HEK293 (cell line): ENCODE results near the gene TDRD1.

Experiments
- CTCF ChIA-PET: fragments of 350-600 bp; formaldehyde crosslinking; extraction: SDS; loops from one replicate; lab custom pipeline; 2021; ENCODE audit warnings: antibody characterized with exemption; lab: Yijun Ruan, JAX
- POLR2A ChIA-PET: fragments of 300-600 bp; formaldehyde crosslinking; extraction: SDS; loops from one replicate; lab custom pipeline; 2020; ENCODE audit warnings: antibody characterized with exemption, inconsistent platforms; lab: Yijun Ruan, JAX
- H3K27ac ChIP-seq: fragments of 200-500 bp; sonication (Bioruptor generic); 2 replicates; pipeline ENCODE4 v1.5.1; 2014; ENCODE audit warnings: low read depth, low read length, control low read depth, inconsistent platforms; ENCODE audit errors: extremely low read depth
- H3K36me3 ChIP-seq, 2 experiments: fragments of 200-500 bp in 1 of 2; sonication (Bioruptor generic) in 1 of 2; 1 replicate in 1 of 2; 2 replicates in 1 of 2; pipeline ENCODE4 v1.5.1; 2014 to 2017; ENCODE audit warnings: inconsistent platforms in 2 of 2, low read length in 2 of 2; ENCODE audit not compliant: control insufficient read depth in 2 of 2, insufficient read depth in 1 of 2
- H3K4me1 ChIP-seq: fragments of 200-500 bp; sonication (Bioruptor generic); 2 replicates; pipeline ENCODE4 v1.5.1; 2014; ENCODE audit warnings: mild to moderate bottlenecking, low read length, inconsistent platforms; ENCODE audit not compliant: control insufficient read depth, insufficient read depth
- H3K4me3 ChIP-seq: 2 replicates; pipeline ENCODE4 v1.5.1; 2011; ENCODE audit warnings: low read depth, mild to moderate bottlenecking, control low read depth, low read length, moderate library complexity
- H3K9me3 ChIP-seq: fragments of 200-500 bp; sonication (Bioruptor generic); 2 replicates; pipeline ENCODE4 v1.5.1; 2014; ENCODE audit warnings: low read depth, low read length, inconsistent platforms; ENCODE audit not compliant: control insufficient read depth, insufficient read depth
- KLF8 ChIP-seq: fragments of 450-650 bp; formaldehyde crosslinking; IDR thresholded peaks from 2 replicates; pipeline ENCODE4 v1.5.1; 2016; ENCODE audit warnings: missing biosample characterization, missing genetic modification characterization
- MZF1 ChIP-seq: fragments of 450-650 bp; formaldehyde crosslinking; IDR thresholded peaks from 2 replicates; pipeline ENCODE4 v1.5.1; 2017; ENCODE audit warnings: missing biosample characterization, missing genetic modification characterization, borderline replicate concordance
- SP7 ChIP-seq: fragments of 450-650 bp; formaldehyde crosslinking; IDR thresholded peaks from 2 replicates; pipeline ENCODE4 v1.5.1; 2016; ENCODE audit warnings: missing biosample characterization, missing genetic modification characterization
- TSHZ1 ChIP-seq: fragments of 450-650 bp; formaldehyde crosslinking; IDR thresholded peaks from 2 replicates; pipeline ENCODE4 v1.5.1; 2016; ENCODE audit warnings: missing biosample characterization, missing genetic modification characterization, borderline replicate concordance
- ZFP69B ChIP-seq: fragments of 450-650 bp; formaldehyde crosslinking; IDR thresholded peaks from 2 replicates; pipeline ENCODE4 v1.5.1; 2016; ENCODE audit warnings: missing biosample characterization, missing genetic modification characterization
- ZNF175 ChIP-seq: fragments of 450-650 bp; formaldehyde crosslinking; IDR thresholded peaks from 2 replicates; pipeline ENCODE4 v1.5.1; 2016; ENCODE audit warnings: missing biosample characterization, missing genetic modification characterization
- ZNF184 ChIP-seq: fragments of 450-650 bp; IDR thresholded peaks from 2 replicates; pipeline ENCODE4 v1.5.1; 2018; ENCODE audit warnings: missing biosample characterization, mild to moderate bottlenecking, missing genetic modification characterization
- ZNF26 ChIP-seq: fragments of 450-650 bp; formaldehyde crosslinking; IDR thresholded peaks from 2 replicates; pipeline ENCODE4 v1.5.1; 2016; ENCODE audit warnings: missing biosample characterization, missing genetic modification characterization
- ZNF426 ChIP-seq: fragments of 450-650 bp; formaldehyde crosslinking; IDR thresholded peaks from 2 replicates; pipeline ENCODE4 v1.5.1; 2017; ENCODE audit warnings: missing biosample characterization, missing genetic modification characterization, mild to moderate bottlenecking, inconsistent platforms, moderate library complexity
- ZNF433 ChIP-seq: fragments of 450-650 bp; formaldehyde crosslinking; IDR thresholded peaks from 2 replicates; pipeline ENCODE4 v1.5.1; 2016; ENCODE audit warnings: missing biosample characterization, missing genetic modification characterization, low read depth
- ZNF501 ChIP-seq: fragments of 450-650 bp; formaldehyde crosslinking; IDR thresholded peaks from 2 replicates; pipeline ENCODE4 v1.5.1; 2016; ENCODE audit warnings: missing biosample characterization, missing genetic modification characterization
- ZNF549 ChIP-seq: fragments of 450-650 bp; IDR thresholded peaks from 2 replicates; pipeline ENCODE4 v1.5.1; 2018; ENCODE audit warnings: missing biosample characterization, missing genetic modification characterization, mild to moderate bottlenecking, inconsistent platforms, moderate library complexity
- ZNF580 ChIP-seq: fragments of 450-650 bp; formaldehyde crosslinking; IDR thresholded peaks from 2 replicates; pipeline ENCODE4 v1.5.1; 2016; ENCODE audit warnings: missing biosample characterization, missing genetic modification characterization
- ZNF596 ChIP-seq: fragments of 450-650 bp; IDR thresholded peaks from 2 replicates; pipeline ENCODE4 v1.5.0; 2018; ENCODE audit warnings: missing biosample characterization, mild to moderate bottlenecking, missing genetic modification characterization, moderate library complexity
- ZNF692 ChIP-seq: fragments of 450-650 bp; formaldehyde crosslinking; IDR thresholded peaks from 2 replicates; pipeline ENCODE4 v1.5.1; 2016; ENCODE audit warnings: missing biosample characterization, missing genetic modification characterization
- TF ChIP-seq, protein P1 (sequence below): fragments of 450-650 bp; formaldehyde crosslinking; IDR thresholded peaks from 2 replicates; pipeline ENCODE4 v1.5.1; 2017; ENCODE audit warnings: missing biosample characterization, missing genetic modification characterization
- TF ChIP-seq, protein P2 (sequence below): fragments of 450-650 bp; formaldehyde crosslinking; IDR thresholded peaks from 2 replicates; pipeline ENCODE4 v1.5.1; 2016; ENCODE audit warnings: missing biosample characterization, missing genetic modification characterization
- TF ChIP-seq, protein P3 (sequence below): fragments of 450-650 bp; formaldehyde crosslinking; IDR thresholded peaks from 2 replicates; pipeline ENCODE4 v1.5.1; 2017; ENCODE audit warnings: missing biosample characterization, missing genetic modification characterization

TDRD1 gene

DNA sequence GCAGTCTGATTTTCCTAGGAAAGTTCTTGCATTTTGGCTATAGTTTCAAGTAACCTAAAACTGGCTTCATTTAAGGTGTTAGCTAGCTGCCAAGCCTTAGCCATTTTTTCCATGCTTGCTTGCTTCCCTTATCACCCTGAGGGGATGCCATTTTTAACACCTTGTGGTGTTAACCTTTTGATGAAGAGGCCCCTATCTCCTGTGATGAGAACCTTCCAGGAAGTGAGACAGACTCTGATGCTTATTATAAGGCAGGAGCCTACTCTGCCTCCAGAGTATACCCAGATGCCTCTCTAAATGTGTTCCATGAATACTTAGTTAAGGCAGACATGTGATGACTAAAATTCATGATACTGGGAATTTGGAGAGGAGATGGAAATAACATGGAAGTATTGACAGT is 55.0 kb downstream of the TDRD1 start:
- ChIA-PET POLR2A (no interaction called here), CTCF (interaction anchor here (0.5 kb wide), 1 partner anchor 1784 kb away, joined by 5 read pairs; no protein-coding TSS in a partner anchor)
- no peak overlapping the region for H3K4me3 ChIP-seq
- H3K4me1 ChIP-seq: peaks cover 5% of the 10 kb centered on the region; the same call in 1 of the 2 replicates
- H3K27ac ChIP-seq: no peak overlapping the region
- H3K36me3 ChIP-seq: no peaks in the 10 kb centered on the region
- H3K9me3 ChIP-seq: no peaks in the 10 kb centered on the region
- TF ChIP-seq ZNF596: no peak
- TF ChIP-seq ZNF692 (tag by site-specific recombination): no peak
- TF ChIP-seq, protein P1, sequence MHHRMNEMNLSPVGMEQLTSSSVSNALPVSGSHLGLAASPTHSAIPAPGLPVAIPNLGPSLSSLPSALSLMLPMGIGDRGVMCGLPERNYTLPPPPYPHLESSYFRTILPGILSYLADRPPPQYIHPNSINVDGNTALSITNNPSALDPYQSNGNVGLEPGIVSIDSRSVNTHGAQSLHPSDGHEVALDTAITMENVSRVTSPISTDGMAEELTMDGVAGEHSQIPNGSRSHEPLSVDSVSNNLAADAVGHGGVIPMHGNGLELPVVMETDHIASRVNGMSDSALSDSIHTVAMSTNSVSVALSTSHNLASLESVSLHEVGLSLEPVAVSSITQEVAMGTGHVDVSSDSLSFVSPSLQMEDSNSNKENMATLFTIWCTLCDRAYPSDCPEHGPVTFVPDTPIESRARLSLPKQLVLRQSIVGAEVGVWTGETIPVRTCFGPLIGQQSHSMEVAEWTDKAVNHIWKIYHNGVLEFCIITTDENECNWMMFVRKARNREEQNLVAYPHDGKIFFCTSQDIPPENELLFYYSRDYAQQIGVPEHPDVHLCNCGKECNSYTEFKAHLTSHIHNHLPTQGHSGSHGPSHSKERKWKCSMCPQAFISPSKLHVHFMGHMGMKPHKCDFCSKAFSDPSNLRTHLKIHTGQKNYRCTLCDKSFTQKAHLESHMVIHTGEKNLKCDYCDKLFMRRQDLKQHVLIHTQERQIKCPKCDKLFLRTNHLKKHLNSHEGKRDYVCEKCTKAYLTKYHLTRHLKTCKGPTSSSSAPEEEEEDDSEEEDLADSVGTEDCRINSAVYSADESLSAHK: no peak
- no peak for TF ChIP-seq ZNF26 (tag by site-specific recombination)
- TF ChIP-seq SP7: no peak
- TF ChIP-seq KLF8 (tag by site-specific recombination): no peak
- TF ChIP-seq ZNF433 (tag by site-specific recombination): no peak
- no peak for TF ChIP-seq ZNF175
- TF ChIP-seq MZF1 (tag by site-specific recombination): no peak
- TF ChIP-seq TSHZ1 (tag by site-specific recombination): no peak
- TF ChIP-seq ZNF501 (tag by site-specific recombination): no peak
- no peak for TF ChIP-seq ZNF184
- TF ChIP-seq ZNF580 (tag by site-specific recombination): no peak
- TF ChIP-seq ZNF426 (tag by site-specific recombination): no peak
- TF ChIP-seq ZNF549: no peak
- TF ChIP-seq, protein P2, sequence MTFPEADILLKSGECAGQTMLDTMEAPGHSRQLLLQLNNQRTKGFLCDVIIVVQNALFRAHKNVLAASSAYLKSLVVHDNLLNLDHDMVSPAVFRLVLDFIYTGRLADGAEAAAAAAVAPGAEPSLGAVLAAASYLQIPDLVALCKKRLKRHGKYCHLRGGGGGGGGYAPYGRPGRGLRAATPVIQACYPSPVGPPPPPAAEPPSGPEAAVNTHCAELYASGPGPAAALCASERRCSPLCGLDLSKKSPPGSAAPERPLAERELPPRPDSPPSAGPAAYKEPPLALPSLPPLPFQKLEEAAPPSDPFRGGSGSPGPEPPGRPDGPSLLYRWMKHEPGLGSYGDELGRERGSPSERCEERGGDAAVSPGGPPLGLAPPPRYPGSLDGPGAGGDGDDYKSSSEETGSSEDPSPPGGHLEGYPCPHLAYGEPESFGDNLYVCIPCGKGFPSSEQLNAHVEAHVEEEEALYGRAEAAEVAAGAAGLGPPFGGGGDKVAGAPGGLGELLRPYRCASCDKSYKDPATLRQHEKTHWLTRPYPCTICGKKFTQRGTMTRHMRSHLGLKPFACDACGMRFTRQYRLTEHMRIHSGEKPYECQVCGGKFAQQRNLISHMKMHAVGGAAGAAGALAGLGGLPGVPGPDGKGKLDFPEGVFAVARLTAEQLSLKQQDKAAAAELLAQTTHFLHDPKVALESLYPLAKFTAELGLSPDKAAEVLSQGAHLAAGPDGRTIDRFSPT (tag by site-specific recombination): no peak
- TF ChIP-seq ZFP69B (tag by site-specific recombination): no peak
- TF ChIP-seq, protein P3, sequence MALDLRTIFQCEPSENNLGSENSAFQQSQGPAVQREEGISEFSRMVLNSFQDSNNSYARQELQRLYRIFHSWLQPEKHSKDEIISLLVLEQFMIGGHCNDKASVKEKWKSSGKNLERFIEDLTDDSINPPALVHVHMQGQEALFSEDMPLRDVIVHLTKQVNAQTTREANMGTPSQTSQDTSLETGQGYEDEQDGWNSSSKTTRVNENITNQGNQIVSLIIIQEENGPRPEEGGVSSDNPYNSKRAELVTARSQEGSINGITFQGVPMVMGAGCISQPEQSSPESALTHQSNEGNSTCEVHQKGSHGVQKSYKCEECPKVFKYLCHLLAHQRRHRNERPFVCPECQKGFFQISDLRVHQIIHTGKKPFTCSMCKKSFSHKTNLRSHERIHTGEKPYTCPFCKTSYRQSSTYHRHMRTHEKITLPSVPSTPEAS (tag by site-specific recombination): no peak
